Measurements from ENCODE around the gene APOL5.
A peak's percentile ranks its signal among the peaks of the same experiment; 100 is the strongest.
"Not testable (repeated sequence)": the region's sequence is repeated elsewhere in the genome, so short reads cannot be mapped to it uniquely, and the experiment has no call there.

The APOL5 gene

DNA sequence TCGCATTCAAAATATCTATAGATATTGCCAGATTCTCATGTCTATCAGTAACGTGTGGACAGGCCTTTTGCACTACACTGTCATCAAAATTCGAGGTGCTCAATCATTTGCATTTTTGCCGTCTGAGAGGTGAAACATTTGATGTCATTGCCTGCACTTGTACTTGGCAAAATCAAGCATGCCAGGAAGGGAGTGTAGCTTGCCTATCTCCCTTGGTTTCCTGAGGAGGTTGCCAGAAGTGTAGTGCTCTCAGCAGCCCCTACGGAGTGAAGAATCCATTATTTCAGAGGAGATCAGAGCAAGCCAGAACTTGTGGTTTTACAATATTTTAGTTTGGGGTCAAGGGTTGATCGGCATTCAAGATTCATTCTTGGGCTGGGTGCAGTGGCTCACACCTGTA, 30.2 kb upstream of the APOL5 start:
- H3K36me3 ChIP-seq (ENCODE audit: insufficient read depth, low read length): no peaks in the 10 kb centered on the region
- H3K9me3 ChIP-seq (replicated peaks; ENCODE audit: low read length): no peaks in the 10 kb centered on the region
- no peak overlapping the region for H3K4me2 ChIP-seq (ENCODE audit: low read length)
- no peak overlapping the region for H3K4me3 ChIP-seq (ENCODE audit: low read length)
- H3K9ac ChIP-seq (ENCODE audit: low read depth, low read length): no peak overlapping the region
- H3K4me1 ChIP-seq (ENCODE audit: control insufficient read depth, insufficient read depth, low read length): no peaks in the 10 kb centered on the region
- H3K27me3 ChIP-seq (ENCODE audit: control insufficient read depth, insufficient read depth, low read length): no peaks in the 10 kb centered on the region

DNA sequence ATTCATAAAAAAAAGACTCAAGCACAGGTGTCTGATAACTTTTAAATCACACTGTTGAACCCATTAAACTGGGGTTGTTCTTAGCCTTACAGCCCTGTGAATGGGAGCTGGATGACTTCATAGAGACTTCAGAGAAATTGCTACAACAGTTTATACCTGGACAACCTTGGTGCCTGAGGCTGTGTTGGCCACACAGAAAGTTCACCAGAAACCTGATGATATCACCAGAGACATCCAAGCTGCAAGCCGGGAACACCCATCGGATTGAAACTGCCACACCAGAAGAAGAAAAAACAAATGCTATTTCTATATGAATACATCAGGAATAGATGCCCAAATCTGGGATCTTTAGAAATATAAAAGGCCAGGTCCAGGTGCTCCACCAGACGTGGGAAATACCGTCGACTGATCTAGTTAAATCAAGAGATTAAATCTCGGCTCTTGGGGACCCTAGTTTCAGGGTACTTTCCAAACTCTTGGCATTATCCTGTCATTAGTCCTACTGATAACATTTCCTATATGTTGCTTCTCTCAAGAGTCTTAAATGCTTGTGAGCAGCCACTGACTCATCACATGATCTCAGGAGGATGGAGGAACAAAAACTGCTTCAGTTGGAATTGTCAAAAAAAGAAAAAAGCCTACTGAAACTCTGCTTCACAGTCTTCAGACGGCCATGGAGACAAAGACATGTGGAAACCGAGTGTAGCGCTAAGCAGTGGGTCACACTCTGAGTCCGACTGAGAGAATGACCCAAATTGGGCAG, 28.6 kb upstream of the APOL5 start:
- no peaks in the 10 kb centered on the region for H3K27me3 ChIP-seq (ENCODE audit: control insufficient read depth, insufficient read depth, low read length)
- H3K9me3 ChIP-seq (replicated peaks; ENCODE audit: low read length): no peaks in the 10 kb centered on the region
- H3K36me3 ChIP-seq (ENCODE audit: insufficient read depth, low read length): no peaks in the 10 kb centered on the region
- no peak overlapping the region for H3K9ac ChIP-seq (ENCODE audit: low read depth, low read length)
- H3K4me1 ChIP-seq (ENCODE audit: control insufficient read depth, insufficient read depth, low read length): no peaks in the 10 kb centered on the region
- H3K4me3 ChIP-seq (ENCODE audit: low read length): no peak overlapping the region
- no peak overlapping the region for H3K4me2 ChIP-seq (ENCODE audit: low read length)

GRCh38 chr22:35690001-35690400, 27.7 kb upstream of the APOL5 start:
- H3K9me3 ChIP-seq (replicated peaks; ENCODE audit: low read length): no peaks in the 10 kb centered on the region
- H3K36me3 ChIP-seq (ENCODE audit: insufficient read depth, low read length): no peaks in the 10 kb centered on the region
- H3K9ac ChIP-seq (ENCODE audit: low read depth, low read length): no peak overlapping the region

GRCh38 chr22:35695202-35695601, 22.5 kb upstream of the APOL5 start:
- no peaks in the 10 kb centered on the region for H3K4me1 ChIP-seq (ENCODE audit: control insufficient read depth, insufficient read depth, low read length)
- H3K27me3 ChIP-seq (ENCODE audit: control insufficient read depth, insufficient read depth, low read length): no peaks in the 10 kb centered on the region
- no peaks in the 10 kb centered on the region for H3K36me3 ChIP-seq (ENCODE audit: insufficient read depth, low read length)
- H3K9me3 ChIP-seq (replicated peaks; ENCODE audit: low read length): no peaks in the 10 kb centered on the region
- H3K4me2 ChIP-seq (ENCODE audit: low read length): no peak overlapping the region
- no peak overlapping the region for H3K4me3 ChIP-seq (ENCODE audit: low read length)
- H3K9ac ChIP-seq (ENCODE audit: low read depth, low read length): no peak overlapping the region

More at GRCh38 chr22:35690001-35690400, 27.7 kb upstream of the APOL5 start:
- H3K27me3 ChIP-seq (ENCODE audit: control insufficient read depth, insufficient read depth, low read length): no peaks in the 10 kb centered on the region
- H3K4me2 ChIP-seq (ENCODE audit: low read length): no peak overlapping the region
- H3K4me1 ChIP-seq (ENCODE audit: control insufficient read depth, insufficient read depth, low read length): no peaks in the 10 kb centered on the region
- no peak overlapping the region for H3K4me3 ChIP-seq (ENCODE audit: low read length)

DNA sequence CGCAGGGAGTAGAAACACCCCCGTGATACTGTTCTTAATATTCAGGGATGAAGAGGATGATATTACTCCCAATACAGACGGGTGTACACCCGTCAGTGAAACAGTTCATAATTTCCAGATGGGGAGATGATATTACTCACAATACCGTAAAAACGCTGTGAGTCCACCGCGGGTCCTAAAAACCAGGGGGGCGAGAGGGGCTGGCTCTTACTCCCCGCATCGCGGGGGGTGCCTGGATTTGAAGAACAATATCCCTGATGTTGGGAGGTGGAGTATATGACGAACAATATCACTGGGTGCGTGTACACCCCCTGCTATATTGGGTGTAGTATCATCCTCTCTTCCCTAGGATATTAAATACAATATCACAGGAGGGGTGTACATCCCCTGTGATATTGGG, 20.5 kb upstream of the APOL5 start:
- no peak overlapping the region for H3K4me3 ChIP-seq (ENCODE audit: low read length)
- no peaks in the 10 kb centered on the region for H3K9me3 ChIP-seq (replicated peaks; ENCODE audit: low read length)
- no peaks in the 10 kb centered on the region for H3K4me1 ChIP-seq (ENCODE audit: control insufficient read depth, insufficient read depth, low read length)
- no peak overlapping the region for H3K4me2 ChIP-seq (ENCODE audit: low read length)
- H3K36me3 ChIP-seq (ENCODE audit: insufficient read depth, low read length): no peaks in the 10 kb centered on the region
- H3K27me3 ChIP-seq (ENCODE audit: control insufficient read depth, insufficient read depth, low read length): no peaks in the 10 kb centered on the region
- H3K9ac ChIP-seq (ENCODE audit: low read depth, low read length): no peak overlapping the region

DNA sequence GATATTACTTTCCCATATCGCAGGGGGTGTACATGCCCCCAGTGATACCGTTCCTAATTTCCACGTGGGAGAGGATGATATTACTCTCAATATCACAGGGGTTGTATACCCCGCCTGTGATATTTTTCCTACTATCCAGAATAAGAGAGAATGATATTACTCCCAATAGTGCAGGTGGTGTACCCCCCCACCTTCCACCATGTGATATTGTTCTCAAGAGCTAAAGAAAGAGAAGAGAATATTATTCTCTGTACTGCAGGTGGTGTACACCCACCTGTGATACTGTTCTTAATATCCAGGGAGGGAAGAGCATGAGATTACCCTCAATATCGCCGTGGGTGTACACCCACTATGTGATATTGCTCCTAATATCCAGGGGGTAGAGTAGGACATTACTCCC, 17.8 kb upstream of the APOL5 start:
- not testable (repeated sequence) for H3K9me3 ChIP-seq (replicated peaks; ENCODE audit: low read length); H3K36me3 ChIP-seq (ENCODE audit: insufficient read depth, low read length); H3K4me2 ChIP-seq (ENCODE audit: low read length); H3K9ac ChIP-seq (ENCODE audit: low read depth, low read length); H3K4me3 ChIP-seq (ENCODE audit: low read length); H3K27me3 ChIP-seq (ENCODE audit: control insufficient read depth, insufficient read depth, low read length)
- peaks cover 11% of the 10 kb centered on the region for H3K4me1 ChIP-seq (ENCODE audit: control insufficient read depth, insufficient read depth, low read length)

- H3K27me3 ChIP-seq (ENCODE audit: control insufficient read depth, insufficient read depth, low read length): no peaks in the 10 kb centered on the region
- H3K4me3 ChIP-seq (ENCODE audit: low read length): no peak overlapping the region
- no peaks in the 10 kb centered on the region for H3K9me3 ChIP-seq (replicated peaks; ENCODE audit: low read length)
- no peak overlapping the region for H3K9ac ChIP-seq (ENCODE audit: low read depth, low read length)
- H3K36me3 ChIP-seq (ENCODE audit: insufficient read depth, low read length): no peaks in the 10 kb centered on the region
- H3K4me2 ChIP-seq (ENCODE audit: low read length): no peak overlapping the region
- H3K4me1 ChIP-seq (ENCODE audit: control insufficient read depth, insufficient read depth, low read length): peaks cover 13% of the 10 kb centered on the region
Observed at GRCh38 chr22:35703861-35704584, 13.6 kb upstream of the APOL5 start.

- H3K4me1 ChIP-seq (ENCODE audit: control insufficient read depth, insufficient read depth, low read length): peaks cover 13% of the 10 kb centered on the region
- H3K4me3 ChIP-seq (ENCODE audit: low read length): no peak overlapping the region
- H3K4me2 ChIP-seq (ENCODE audit: low read length): peak overlapping the region; percentile 7
- H3K9ac ChIP-seq (ENCODE audit: low read depth, low read length): no peak overlapping the region
- no peaks in the 10 kb centered on the region for H3K27me3 ChIP-seq (ENCODE audit: control insufficient read depth, insufficient read depth, low read length)
- H3K9me3 ChIP-seq (replicated peaks; ENCODE audit: low read length): no peaks in the 10 kb centered on the region
- no peaks in the 10 kb centered on the region for H3K36me3 ChIP-seq (ENCODE audit: insufficient read depth, low read length)
Observed at GRCh38 chr22:35705141-35705540, 12.5 kb upstream of the APOL5 start.

GRCh38 chr22:35708453-35708852, 9.2 kb upstream of the APOL5 start:
- H3K9me3 ChIP-seq (replicated peaks; ENCODE audit: low read length): no peaks in the 10 kb centered on the region
- H3K4me2 ChIP-seq (ENCODE audit: low read length): no peak overlapping the region
- H3K4me1 ChIP-seq (ENCODE audit: control insufficient read depth, insufficient read depth, low read length): peaks cover 13% of the 10 kb centered on the region
- no peaks in the 10 kb centered on the region for H3K36me3 ChIP-seq (ENCODE audit: insufficient read depth, low read length)
- no peak overlapping the region for H3K4me3 ChIP-seq (ENCODE audit: low read length)
- no peaks in the 10 kb centered on the region for H3K27me3 ChIP-seq (ENCODE audit: control insufficient read depth, insufficient read depth, low read length)
- no peak overlapping the region for H3K9ac ChIP-seq (ENCODE audit: low read depth, low read length)

GRCh38 chr22:35708917-35709316, 8.8 kb upstream of the APOL5 start:
- Histone ChIP-seq H3K4me1 (ENCODE audit: control insufficient read depth, insufficient read depth, low read length) (peaks cover 9% of the 10 kb centered on the region), H3K9me3 (replicated peaks; ENCODE audit: low read length) (no peaks in the 10 kb centered on the region), H3K36me3 (ENCODE audit: insufficient read depth, low read length) (no peaks in the 10 kb centered on the region), H3K4me3 (ENCODE audit: low read length) (no peak overlapping the region), H3K4me2 (ENCODE audit: low read length) (no peak overlapping the region), H3K27me3 (ENCODE audit: control insufficient read depth, insufficient read depth, low read length) (no peaks in the 10 kb centered on the region), H3K9ac (ENCODE audit: low read depth, low read length) (no peak overlapping the region)

- no peaks in the 10 kb centered on the region for H3K36me3 ChIP-seq (ENCODE audit: insufficient read depth, low read length)
- no peak overlapping the region for H3K4me2 ChIP-seq (ENCODE audit: low read length)
- H3K9me3 ChIP-seq (replicated peaks; ENCODE audit: low read length): no peaks in the 10 kb centered on the region
- no peak overlapping the region for H3K9ac ChIP-seq (ENCODE audit: low read depth, low read length)
- H3K4me1 ChIP-seq (ENCODE audit: control insufficient read depth, insufficient read depth, low read length): no peaks in the 10 kb centered on the region
- H3K27me3 ChIP-seq (ENCODE audit: control insufficient read depth, insufficient read depth, low read length): peaks cover 9% of the 10 kb centered on the region
- no peak overlapping the region for H3K4me3 ChIP-seq (ENCODE audit: low read length)
Observed at GRCh38 chr22:35711336-35711735, 6.3 kb upstream of the APOL5 start.

DNA sequence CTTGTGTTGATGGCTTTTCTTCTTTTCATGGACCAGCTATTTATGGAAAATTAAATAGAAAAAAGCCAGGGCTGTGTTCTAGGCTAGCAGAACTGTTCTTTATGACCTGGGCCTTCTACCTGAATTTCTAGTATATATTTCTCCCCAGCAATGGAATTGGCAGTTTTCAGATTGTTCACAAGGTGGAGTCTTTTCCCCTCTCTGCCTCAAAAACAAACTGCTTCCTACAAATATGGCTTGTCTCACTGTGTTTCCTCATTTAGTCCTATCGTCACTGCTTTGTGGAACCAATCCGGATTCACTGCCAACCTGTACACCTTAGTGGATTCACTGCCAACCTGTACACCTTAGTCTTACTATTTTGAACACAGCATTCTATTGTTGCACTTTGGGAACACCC, 5.0 kb upstream of the APOL5 start:
- Histone ChIP-seq H3K4me1 (ENCODE audit: control insufficient read depth, insufficient read depth, low read length) (no peaks in the 10 kb centered on the region), H3K9ac (ENCODE audit: low read depth, low read length) (no peak overlapping the region), H3K36me3 (ENCODE audit: insufficient read depth, low read length) (no peaks in the 10 kb centered on the region), H3K4me2 (ENCODE audit: low read length) (no peak overlapping the region), H3K9me3 (replicated peaks; ENCODE audit: low read length) (no peaks in the 10 kb centered on the region), H3K27me3 (ENCODE audit: control insufficient read depth, insufficient read depth, low read length) (peaks cover 9% of the 10 kb centered on the region), H3K4me3 (ENCODE audit: low read length) (no peak overlapping the region)

Data from skeletal muscle satellite cell (primary cell).